GM10248 (cell line): ENCODE results near the gene DLD.
"Not testable (repeated sequence)": the region's sequence is repeated elsewhere in the genome, so short reads cannot be mapped to it uniquely, and the experiment has no call there.

ENCODE experiments used
- CTCF ChIA-PET: fragments of 300-600 bp; sonication (Branson Sonifier 250); formaldehyde crosslinking; extraction: SDS; loops from one replicate; lab custom pipeline; 2021; ENCODE audit warnings: antibody characterized with exemption; lab: Yijun Ruan, JAX
- POLR2A ChIA-PET: fragments of 350-650 bp; sonication (Branson Sonifier 250); formaldehyde crosslinking; extraction: SDS; loops from one replicate; lab custom pipeline; 2020; ENCODE audit warnings: antibody characterized with exemption; lab: Yijun Ruan, JAX
- DNase-seq: peaks from one replicate; pipeline ENCODE4 v3.0.0; 2012; ENCODE audit errors: extremely low spot score
- CTCF ChIP-seq: IDR thresholded peaks from 2 replicates; pipeline ENCODE4 v1.5.1; 2012; ENCODE audit warnings: mild to moderate bottlenecking, low read depth; ENCODE audit errors: extremely low read depth, missing control alignments, control extremely low read depth

Gene DLD

DNA sequence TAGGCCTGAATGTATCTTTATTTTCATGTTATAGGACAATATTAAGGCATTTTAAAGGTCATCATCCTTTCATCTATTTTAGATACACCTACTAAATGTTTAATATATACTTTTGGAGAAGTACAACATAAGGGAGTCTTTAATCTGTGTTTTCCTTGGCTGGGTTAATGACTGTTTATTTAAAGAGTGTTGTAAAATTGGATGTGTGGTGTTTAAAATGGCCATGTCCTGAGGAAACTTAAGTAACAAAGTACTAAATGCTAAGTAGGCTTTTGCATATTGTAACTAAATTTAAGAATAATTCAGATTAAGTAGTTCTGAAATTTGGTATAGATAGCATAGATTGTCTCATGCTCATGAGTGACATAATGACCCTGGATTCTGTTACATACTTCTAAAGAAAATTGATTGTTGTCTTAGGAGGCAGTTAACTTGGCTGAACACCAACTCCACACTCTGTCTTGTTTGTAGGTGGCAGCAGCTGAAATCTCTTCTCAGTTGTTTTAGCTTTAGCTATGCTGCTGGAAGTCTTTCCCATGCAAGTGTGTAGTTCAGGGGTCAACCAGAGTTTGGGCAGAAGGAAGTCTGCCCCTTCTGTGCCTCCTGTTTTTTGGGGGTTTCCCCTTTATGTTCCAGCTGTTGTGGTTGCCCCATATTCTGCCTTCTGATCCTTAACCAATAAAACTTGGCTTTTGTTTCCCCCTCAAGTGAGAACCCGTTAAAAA lies 29.2 kb downstream of the DLD start:
- POLR2A ChIA-PET = no interaction called here

DNA sequence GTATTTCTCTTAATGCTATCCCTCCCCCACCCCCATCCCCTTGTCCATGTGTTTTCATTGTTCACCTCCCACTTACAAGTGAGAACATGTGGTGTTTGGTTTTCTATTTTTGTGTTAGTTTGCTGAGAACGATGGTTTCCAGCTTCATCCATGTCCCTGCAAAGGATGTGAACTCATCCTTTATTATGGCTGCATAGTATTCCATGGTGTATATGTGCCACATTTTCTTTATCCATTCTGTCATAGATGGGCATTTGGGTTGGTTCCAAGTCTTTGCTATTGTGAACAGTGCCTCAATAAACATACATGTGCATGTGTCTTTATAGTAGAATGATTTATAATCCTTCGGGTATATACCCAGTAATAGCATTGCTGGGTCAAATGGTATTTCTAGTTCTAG lies 30.8 kb downstream of the DLD start:
- DNase-seq, POLR2A ChIA-PET, CTCF ChIA-PET: not testable (repeated sequence)

More for the DNA sequence above, 29.2 kb downstream of the DLD start:
- TF ChIP-seq CTCF = no peak
- no peak for DNase-seq
- CTCF ChIA-PET = no interaction called here

DNA sequence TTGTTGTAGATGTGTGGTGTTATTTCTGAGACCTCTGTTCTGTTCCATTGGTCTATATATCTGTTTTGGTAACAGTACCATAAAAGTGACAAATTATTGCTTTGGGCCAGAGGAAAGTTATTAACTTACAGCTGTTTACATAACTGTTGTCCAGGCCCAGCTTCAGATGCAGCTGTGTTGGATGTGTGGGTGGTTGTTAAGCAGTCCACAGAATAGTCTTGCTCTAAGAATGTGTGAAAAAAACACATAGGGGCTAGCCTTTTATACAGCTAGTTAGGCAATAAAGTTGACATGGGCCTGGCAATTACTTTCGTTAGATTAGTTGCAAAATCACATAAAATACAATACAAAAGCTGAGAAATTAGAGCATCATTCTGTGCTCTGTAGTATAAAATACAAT lies 31.9 kb downstream of the DLD start:
- DNase-seq = no peak
- ChIA-PET POLR2A (no interaction called here), CTCF (interaction anchor here (1.4 kb wide), 1 partner anchor 48 kb away, joined by 3 read pairs; no protein-coding TSS in a partner anchor)
- TF ChIP-seq CTCF = no peak

DNA sequence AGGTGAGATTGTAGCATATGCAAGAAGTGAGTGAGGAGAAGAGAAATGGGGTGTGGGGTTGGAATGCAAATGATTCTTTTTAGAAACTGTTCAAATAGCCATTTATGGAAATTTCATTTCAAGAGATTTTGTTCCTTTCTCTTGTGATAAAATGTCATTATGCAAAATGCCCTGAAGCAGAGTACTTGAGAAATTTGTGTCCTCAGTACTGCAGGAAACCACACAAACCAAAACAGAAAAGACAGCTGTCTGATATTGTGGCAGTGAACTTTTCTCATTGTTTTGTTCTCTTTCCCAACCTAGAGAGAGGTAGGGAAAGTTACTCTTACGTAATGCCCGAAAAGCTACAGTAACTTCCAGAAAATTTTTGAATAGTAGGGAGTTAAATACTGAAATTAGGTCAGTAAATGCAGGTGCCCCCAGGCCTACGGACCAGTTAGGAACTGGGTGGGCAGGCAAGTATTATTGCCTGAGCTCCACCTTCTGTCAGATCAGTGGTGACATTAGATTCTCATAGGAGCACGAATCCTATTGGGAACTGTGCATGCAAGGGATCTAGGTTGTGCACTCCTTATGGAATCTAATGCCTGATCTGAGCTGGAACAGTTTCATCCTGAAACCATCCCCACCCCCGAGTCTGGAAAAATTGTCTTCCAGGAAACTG lies 34.0 kb downstream of the DLD start:
- CTCF ChIA-PET = interaction anchor here (2.6 kb wide), 1 partner anchor 24 kb away, joined by 6 read pairs; no protein-coding TSS in a partner anchor
- POLR2A ChIA-PET = no interaction called here
- peak; percentile 23 for DNase-seq
- TF ChIP-seq CTCF = no peak

DNA sequence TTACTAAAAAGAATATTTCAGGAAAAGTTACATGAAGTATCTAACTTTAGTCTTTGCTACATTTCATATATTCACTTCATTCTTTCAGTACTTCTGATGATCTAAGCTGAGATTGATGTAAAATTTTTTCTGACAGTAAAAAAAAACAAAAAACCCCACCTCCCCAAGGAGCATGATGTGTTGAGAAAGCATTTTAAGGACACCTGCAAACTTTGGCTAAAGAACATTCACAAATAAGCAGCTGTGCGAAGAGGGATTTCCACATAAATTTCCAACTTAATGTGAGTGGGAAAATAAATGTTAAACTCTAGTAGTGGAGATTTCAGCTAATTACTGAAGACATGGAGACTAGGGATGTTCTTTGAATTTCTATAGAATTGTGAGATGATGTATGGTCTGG lies 35.5 kb downstream of the DLD start:
- POLR2A ChIA-PET = no interaction called here
- TF ChIP-seq CTCF = no peak
- no peak for DNase-seq
- CTCF ChIA-PET = interaction anchor here (0.9 to 2.6 kb wide), 6 partner anchors 9 to 219 kb away, joined by 3 to 7 read pairs (median 4); no protein-coding TSS in a partner anchor

DNA sequence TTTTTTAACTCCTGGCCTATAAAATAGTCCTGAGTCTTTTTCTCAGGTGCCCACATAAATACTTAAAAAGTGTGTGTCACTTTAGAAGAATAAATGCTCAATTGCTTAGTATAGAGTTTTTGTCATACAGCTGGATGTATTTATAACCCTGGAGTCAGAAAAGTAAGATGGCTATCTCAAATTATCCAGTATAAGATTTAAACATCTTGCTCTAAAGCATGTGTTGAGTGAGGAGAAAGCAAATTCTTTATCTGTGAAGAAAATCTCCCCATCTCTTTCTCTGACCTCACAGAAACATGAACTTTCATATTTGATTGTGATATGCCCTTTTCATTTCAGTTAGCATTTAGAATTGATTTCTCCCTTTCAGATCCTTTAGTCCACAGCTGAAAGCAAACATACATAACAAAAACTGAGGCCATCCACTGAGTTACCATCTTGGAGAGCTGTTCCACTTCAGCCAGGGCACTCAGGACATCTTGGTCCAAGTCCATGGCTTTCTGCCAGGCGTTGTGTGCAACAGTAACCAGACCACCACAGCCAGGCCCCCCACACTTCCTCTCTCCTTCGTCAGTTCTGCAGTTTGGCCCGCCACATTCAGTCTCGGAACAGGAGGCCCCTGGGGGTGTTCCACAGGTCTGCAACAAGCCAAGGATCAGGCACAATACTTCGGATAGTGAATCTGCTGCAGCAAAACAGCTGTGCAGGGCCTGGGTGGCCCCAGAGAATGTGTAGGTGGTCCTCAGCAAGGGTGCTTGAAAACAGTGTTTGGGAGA lies 40.9 kb downstream of the DLD start:
- ChIA-PET CTCF (no interaction called here), POLR2A (no interaction called here)
- no peak for DNase-seq
- TF ChIP-seq CTCF = no peak
